ENCODE measurements around the gene SLC6A18. TPM values are rescaled to one million over a fixed set of nuclear protein-coding genes. Genes with fewer than 3 reads are reported as not detected.

Gene SLC6A18
- total RNA-seq, 1 donor = not detected

DNA sequence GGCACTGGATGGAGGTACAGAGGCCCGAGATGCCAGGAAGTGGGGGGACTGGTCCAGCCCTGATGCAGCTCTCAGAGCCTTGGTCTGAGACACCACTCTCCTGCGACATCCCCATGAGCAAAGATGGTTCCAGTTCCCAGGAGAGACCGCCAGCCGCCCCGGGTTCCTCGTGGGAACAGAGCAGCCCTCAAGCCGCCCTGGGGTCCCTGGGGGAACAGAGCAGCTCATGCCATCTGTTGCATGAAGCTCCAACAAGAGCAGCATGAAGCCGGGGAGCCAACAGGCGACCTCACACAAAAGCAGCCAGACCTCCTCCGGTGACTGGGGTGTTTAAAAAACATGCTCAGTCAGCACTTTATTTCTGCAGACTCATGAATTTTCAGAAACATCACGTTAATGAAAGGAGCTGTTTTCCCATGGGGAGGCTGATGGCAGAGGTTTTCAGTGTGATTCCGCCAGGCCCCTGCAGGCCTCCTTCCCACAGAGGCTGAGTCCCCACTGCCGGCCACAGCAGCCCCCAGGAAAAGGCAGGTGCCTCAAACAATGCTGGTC lies 6.2 kb downstream of the SLC6A18 start:
- DNase-seq (ENCODE audit: low read depth) = no peak
- TF ChIP-seq, protein P1, sequence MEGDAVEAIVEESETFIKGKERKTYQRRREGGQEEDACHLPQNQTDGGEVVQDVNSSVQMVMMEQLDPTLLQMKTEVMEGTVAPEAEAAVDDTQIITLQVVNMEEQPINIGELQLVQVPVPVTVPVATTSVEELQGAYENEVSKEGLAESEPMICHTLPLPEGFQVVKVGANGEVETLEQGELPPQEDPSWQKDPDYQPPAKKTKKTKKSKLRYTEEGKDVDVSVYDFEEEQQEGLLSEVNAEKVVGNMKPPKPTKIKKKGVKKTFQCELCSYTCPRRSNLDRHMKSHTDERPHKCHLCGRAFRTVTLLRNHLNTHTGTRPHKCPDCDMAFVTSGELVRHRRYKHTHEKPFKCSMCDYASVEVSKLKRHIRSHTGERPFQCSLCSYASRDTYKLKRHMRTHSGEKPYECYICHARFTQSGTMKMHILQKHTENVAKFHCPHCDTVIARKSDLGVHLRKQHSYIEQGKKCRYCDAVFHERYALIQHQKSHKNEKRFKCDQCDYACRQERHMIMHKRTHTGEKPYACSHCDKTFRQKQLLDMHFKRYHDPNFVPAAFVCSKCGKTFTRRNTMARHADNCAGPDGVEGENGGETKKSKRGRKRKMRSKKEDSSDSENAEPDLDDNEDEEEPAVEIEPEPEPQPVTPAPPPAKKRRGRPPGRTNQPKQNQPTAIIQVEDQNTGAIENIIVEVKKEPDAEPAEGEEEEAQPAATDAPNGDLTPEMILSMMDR (IDR thresholded peaks at IDR 0.05; ENCODE audit: insufficient read depth, low read depth, low read length) = no peak
- no peak overlapping the region for H3K4me3 ChIP-seq (ENCODE audit: low read depth, low read length)

DNA sequence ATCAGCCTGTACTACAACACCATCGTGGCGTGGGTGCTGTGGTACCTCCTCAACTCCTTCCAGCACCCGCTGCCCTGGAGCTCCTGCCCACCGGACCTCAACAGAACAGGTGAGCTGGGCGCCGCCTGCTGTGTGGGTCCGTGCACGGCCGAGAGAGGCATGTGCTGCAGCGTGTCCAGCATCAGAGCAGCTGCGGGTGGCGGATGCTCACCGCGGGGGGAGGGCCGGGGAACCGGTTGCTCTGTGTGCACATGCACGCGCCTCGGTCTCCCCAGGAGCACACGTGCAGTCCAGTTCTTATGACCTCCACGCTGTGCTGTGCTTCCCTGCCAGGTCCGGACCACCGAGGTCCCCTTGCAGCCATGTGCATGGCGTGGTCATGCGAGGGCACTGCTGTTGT lies 7.6 kb downstream of the SLC6A18 start:
- no peak for DNase-seq (ENCODE audit: low read depth)
- no peak overlapping the region for H3K4me3 ChIP-seq (ENCODE audit: low read depth, low read length)
- TF ChIP-seq, protein P1 (IDR thresholded peaks at IDR 0.05; ENCODE audit: insufficient read depth, low read depth, low read length) = no peak

DNA sequence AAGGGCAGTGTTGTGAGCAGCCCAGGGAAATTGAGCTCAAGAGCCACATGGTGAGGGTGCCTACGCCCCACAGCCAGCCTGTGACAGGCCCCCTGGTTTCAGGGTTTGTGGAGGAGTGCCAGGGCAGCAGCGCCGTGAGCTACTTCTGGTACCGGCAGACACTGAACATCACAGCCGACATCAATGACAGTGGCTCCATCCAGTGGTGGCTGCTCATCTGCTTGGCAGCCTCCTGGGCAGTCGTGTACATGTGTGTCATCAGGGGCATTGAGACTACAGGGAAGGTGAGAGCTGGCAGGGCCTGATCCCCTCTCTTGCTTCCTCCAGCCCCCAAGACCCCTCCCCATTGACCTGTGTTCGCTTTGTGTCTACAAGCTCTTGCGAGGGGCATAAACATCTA lies 10.2 kb downstream of the SLC6A18 start:
- TF ChIP-seq, protein P1 (IDR thresholded peaks at IDR 0.05; ENCODE audit: insufficient read depth, low read depth, low read length) = no peak
- no peak for DNase-seq (ENCODE audit: low read depth)
- H3K4me3 ChIP-seq (ENCODE audit: low read depth, low read length) = no peak overlapping the region

DNA sequence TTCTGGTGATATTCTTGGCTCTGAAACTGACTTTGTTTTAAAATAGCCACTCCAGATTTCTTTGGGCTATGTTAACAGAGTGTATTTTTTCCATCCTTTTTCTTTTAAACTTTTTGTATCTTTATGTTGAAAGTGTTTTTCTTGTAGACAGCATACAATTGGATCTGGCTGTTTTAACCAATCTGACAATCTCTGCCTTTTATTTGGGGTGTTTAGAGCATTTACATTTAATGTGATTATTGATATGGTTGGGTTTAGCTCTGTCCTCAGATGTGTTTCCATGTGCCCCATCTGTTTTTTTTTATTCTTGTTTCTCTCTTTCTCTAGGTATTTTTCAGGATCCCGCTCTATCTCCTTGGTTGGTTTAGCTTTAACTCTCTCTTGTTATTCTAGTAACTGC lies 10.7 kb downstream of the SLC6A18 start:
- DNase-seq (ENCODE audit: low read depth) = no peak
- TF ChIP-seq, protein P1 (IDR thresholded peaks at IDR 0.05; ENCODE audit: insufficient read depth, low read depth, low read length) = no peak
- no peak overlapping the region for H3K4me3 ChIP-seq (ENCODE audit: low read depth, low read length)

DNA sequence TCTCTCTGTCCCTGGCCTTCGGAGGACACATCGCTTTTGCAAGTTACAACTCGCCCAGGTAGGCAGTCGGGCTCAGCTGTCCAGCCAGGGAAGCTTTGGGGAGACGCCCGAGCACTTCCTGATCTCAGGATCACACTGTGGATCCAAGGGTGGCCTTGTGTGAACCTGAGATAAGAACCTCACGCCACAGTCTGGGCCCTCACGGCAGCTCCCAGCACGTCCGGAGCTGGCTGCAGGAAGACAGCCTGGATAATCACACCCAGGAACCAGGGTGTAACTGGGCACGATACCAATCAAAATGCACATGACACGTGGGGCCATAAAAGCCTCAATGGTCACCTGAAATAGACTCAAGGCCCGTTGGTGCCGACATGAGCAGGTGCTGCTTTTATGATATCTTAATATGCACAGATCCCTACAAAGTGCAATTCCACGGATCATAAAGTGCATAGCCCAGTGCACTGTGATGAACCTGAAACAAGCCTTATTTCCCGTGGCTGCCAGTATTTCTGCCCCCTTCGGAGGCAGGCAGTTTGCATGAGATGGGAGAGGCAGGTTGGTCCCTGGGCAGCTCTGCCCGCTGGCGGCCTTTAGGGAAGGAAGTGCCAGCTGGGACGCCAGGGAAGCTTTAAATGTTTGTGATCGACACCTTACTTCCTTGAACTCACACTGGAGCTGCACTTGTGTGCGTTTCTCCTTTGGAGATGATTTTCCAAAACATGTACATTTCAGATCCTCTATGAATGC lies 14.5 kb downstream of the SLC6A18 start:
- no peak overlapping the region for H3K4me3 ChIP-seq (ENCODE audit: low read depth, low read length)
- TF ChIP-seq, protein P1 (IDR thresholded peaks at IDR 0.05; ENCODE audit: insufficient read depth, low read depth, low read length) = no peak
- DNase-seq (ENCODE audit: low read depth) = no peak

DNA sequence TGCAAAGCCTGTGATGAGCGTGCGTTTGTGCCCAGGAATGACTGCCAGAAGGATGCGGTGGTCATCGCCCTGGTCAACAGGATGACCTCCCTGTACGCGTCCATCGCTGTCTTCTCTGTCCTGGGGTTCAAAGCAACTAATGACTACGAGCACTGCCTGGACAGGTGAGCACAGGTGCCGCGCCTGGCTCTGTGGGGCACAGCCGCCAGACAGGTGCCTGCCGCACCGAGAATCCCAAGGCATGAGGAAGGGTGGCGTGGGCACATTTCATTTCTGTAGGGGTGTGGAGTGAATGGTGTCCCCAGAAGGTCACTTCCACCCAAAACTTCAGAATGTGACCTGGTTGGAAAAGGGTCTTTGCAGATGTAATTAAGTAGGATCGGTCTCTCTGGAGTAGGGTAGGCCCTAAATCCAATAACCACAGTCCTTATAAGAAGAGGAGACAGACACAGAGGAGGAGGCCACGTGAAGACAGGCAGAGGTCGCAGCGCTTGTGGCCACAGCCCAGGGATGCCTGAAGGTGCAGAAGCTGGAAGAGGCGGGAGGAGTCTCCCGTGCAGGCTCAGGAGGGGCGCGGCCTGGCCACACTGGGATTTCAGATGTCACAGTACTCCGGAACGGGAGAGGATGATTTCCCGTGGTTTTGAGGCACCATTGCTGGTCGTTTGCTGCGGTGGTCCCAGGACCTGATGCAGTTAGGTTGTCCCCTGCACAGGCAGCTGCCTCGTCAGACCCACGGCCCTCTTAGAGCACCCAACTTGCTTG lies 15.5 kb downstream of the SLC6A18 start:
- TF ChIP-seq, protein P1 (IDR thresholded peaks at IDR 0.05; ENCODE audit: insufficient read depth, low read depth, low read length) = no peak
- no peak for DNase-seq (ENCODE audit: low read depth)
- no peak overlapping the region for H3K4me3 ChIP-seq (ENCODE audit: low read depth, low read length)
